Measurements from ENCODE around the gene GPX6.

DNA sequence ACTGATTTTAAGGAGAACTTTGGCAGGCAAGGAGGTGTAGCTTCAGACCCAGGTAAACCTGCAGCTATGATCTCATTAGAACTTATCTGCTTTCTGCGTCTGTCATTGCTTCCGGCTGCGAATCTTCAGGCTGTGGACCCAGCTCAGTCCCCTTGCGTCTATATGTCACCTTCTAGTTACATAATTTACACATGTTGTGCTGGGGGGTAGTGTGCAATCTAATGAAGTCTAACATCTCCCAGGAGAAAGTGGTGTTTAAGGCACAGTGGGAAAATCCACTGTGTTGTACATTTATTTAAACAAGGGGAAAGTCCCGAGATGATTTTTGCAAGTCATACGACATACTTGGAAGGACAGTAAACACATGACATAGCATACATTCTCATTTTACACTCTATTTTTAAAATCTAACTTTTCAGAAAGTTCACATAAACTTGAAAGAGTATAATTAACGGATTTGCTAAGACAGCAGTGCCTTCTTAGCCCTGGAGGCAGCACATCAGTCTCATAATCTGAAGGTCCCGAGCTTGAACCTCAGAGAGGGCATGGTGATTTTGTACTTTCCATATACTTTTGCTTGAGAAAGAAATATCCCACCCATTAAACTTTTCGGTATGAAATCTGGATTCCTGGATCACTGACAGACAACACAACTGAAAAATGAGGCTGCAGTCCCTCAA, 35.2 kb downstream of the GPX6 start:
- TF ChIP-seq, protein P1, sequence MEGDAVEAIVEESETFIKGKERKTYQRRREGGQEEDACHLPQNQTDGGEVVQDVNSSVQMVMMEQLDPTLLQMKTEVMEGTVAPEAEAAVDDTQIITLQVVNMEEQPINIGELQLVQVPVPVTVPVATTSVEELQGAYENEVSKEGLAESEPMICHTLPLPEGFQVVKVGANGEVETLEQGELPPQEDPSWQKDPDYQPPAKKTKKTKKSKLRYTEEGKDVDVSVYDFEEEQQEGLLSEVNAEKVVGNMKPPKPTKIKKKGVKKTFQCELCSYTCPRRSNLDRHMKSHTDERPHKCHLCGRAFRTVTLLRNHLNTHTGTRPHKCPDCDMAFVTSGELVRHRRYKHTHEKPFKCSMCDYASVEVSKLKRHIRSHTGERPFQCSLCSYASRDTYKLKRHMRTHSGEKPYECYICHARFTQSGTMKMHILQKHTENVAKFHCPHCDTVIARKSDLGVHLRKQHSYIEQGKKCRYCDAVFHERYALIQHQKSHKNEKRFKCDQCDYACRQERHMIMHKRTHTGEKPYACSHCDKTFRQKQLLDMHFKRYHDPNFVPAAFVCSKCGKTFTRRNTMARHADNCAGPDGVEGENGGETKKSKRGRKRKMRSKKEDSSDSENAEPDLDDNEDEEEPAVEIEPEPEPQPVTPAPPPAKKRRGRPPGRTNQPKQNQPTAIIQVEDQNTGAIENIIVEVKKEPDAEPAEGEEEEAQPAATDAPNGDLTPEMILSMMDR (conservative IDR thresholded peaks at IDR 0.05 in 1 of 2, IDR thresholded peaks at IDR 0.05 in 1 of 2; ENCODE audit: low read depth in 1 of 2, low read length in 2 of 2) = no peak
- no peak for TF ChIP-seq EZH2 (IDR thresholded peaks at IDR 0.05; ENCODE audit: low read length, missing control alignments)
